KOPT-K1 (cell line): Measurements from ENCODE around the gene LRRC27.
"Not testable (repeated sequence)": the region's sequence is repeated elsewhere in the genome, so short reads cannot be mapped to it uniquely, and the experiment has no call there.

Experiments used
- H3K27ac ChIP-seq: fragments of 200-600 bp; sonication (generic); 2 replicates; pipeline ENCODE4 v1.5.1; 2016; ENCODE audit warnings: antibody characterized with exemption, mild to moderate bottlenecking, low read depth, low read length; ENCODE audit not compliant: poor library complexity, severe bottlenecking
- H3K36me3 ChIP-seq: fragments of 200-600 bp; sonication (generic); 2 replicates; pipeline ENCODE4 v1.5.1; 2017; ENCODE audit warnings: antibody characterized with exemption, mild to moderate bottlenecking, low read length, moderate library complexity; ENCODE audit not compliant: insufficient read depth
- H3K9me3 ChIP-seq: fragments of 200-600 bp; sonication (generic); 2 replicates; pipeline ENCODE4 v1.5.1; 2017; ENCODE audit warnings: antibody characterized with exemption, low read length, mild to moderate bottlenecking; ENCODE audit not compliant: insufficient read depth, poor library complexity, severe bottlenecking

The LRRC27 gene

GRCh38 chr10:132307823-132308586, 24.0 kb upstream of the LRRC27 start, which contains the start of gene STK32C:
STK32C (minus strand) TSS chr10:132307950; CDS start chr10:132307833, 117 bp downstream.
- H3K27ac ChIP-seq, result no peak within 1 kb of the TSS
- peaks cover 7% of the 10 kb centered on the region for H3K9me3 ChIP-seq
- no peaks in the 10 kb centered on the region for H3K36me3 ChIP-seq

GRCh38 chr10:132308587-132309470, 23.2 kb upstream of the LRRC27 start:
- H3K36me3 ChIP-seq, result no peaks in the 10 kb centered on the region
- no peak overlapping the region for H3K27ac ChIP-seq
- peaks cover 7% of the 10 kb centered on the region for H3K9me3 ChIP-seq

- no peaks in the 10 kb centered on the region for H3K36me3 ChIP-seq
- peaks cover 7% of the 10 kb centered on the region for H3K9me3 ChIP-seq
- H3K27ac ChIP-seq, result no peak overlapping the region
Observed at GRCh38 chr10:132309471-132309865, 22.5 kb upstream of the LRRC27 start.

- Histone ChIP-seq H3K27ac (no peak overlapping the region), H3K9me3 (peaks cover 7% of the 10 kb centered on the region), H3K36me3 (no peaks in the 10 kb centered on the region)
Observed at GRCh38 chr10:132309879-132310591, 22.0 kb upstream of the LRRC27 start.

GRCh38 chr10:132310701-132311337, 21.2 kb upstream of the LRRC27 start:
- Histone ChIP-seq H3K36me3 (no peaks in the 10 kb centered on the region), H3K27ac (no peak overlapping the region), H3K9me3 (peaks cover 5% of the 10 kb centered on the region)

GRCh38 chr10:132311338-132311939, 20.6 kb upstream of the LRRC27 start:
- no peaks in the 10 kb centered on the region for H3K36me3 ChIP-seq
- H3K9me3 ChIP-seq, result no peaks in the 10 kb centered on the region
- no peak overlapping the region for H3K27ac ChIP-seq

- no peaks in the 10 kb centered on the region for H3K36me3 ChIP-seq
- H3K27ac ChIP-seq, result no peak overlapping the region
- no peaks in the 10 kb centered on the region for H3K9me3 ChIP-seq
Observed at GRCh38 chr10:132313305-132313704, 18.7 kb upstream of the LRRC27 start.

- H3K9me3 ChIP-seq, result no peaks in the 10 kb centered on the region
- H3K36me3 ChIP-seq, result no peaks in the 10 kb centered on the region
- H3K27ac ChIP-seq, result no peak overlapping the region
Observed at GRCh38 chr10:132313865-132314264, 18.1 kb upstream of the LRRC27 start.

GRCh38 chr10:132314336-132314735, 17.7 kb upstream of the LRRC27 start:
- no peak overlapping the region for H3K27ac ChIP-seq
- H3K36me3 ChIP-seq, result no peaks in the 10 kb centered on the region
- no peaks in the 10 kb centered on the region for H3K9me3 ChIP-seq

- H3K9me3 ChIP-seq, H3K27ac ChIP-seq, H3K36me3 ChIP-seq: not testable (repeated sequence)
Observed at GRCh38 chr10:132314881-132315280, 17.1 kb upstream of the LRRC27 start.

- H3K9me3 ChIP-seq, result no peaks in the 10 kb centered on the region
- no peak overlapping the region for H3K27ac ChIP-seq
- H3K36me3 ChIP-seq, result no peaks in the 10 kb centered on the region
Observed at GRCh38 chr10:132316133-132316532, 15.9 kb upstream of the LRRC27 start.

GRCh38 chr10:132317477-132317876, 14.5 kb upstream of the LRRC27 start:
- H3K36me3 ChIP-seq, H3K27ac ChIP-seq, H3K9me3 ChIP-seq: not testable (repeated sequence)

- no peaks in the 10 kb centered on the region for H3K9me3 ChIP-seq
- no peak overlapping the region for H3K27ac ChIP-seq
- H3K36me3 ChIP-seq, result peaks cover 13% of the 10 kb centered on the region; the same call in 1 of the 2 replicates
Observed at GRCh38 chr10:132319853-132320653, 11.9 kb upstream of the LRRC27 start.
